HG02973 (cell line): ENCODE results near the gene RAB4B.
"Not testable (repeated sequence)": the region's sequence is repeated elsewhere in the genome, so short reads cannot be mapped to it uniquely, and the experiment has no call there.

ENCODE experiments used
- ATAC-seq: cut with Tn5 transposase; IDR thresholded peaks from one replicate; pipeline ENCODE4 v1.9.1; 2021; ENCODE audit warnings: moderate library complexity; ENCODE audit not compliant: unreplicated experiment

Gene RAB4B

DNA sequence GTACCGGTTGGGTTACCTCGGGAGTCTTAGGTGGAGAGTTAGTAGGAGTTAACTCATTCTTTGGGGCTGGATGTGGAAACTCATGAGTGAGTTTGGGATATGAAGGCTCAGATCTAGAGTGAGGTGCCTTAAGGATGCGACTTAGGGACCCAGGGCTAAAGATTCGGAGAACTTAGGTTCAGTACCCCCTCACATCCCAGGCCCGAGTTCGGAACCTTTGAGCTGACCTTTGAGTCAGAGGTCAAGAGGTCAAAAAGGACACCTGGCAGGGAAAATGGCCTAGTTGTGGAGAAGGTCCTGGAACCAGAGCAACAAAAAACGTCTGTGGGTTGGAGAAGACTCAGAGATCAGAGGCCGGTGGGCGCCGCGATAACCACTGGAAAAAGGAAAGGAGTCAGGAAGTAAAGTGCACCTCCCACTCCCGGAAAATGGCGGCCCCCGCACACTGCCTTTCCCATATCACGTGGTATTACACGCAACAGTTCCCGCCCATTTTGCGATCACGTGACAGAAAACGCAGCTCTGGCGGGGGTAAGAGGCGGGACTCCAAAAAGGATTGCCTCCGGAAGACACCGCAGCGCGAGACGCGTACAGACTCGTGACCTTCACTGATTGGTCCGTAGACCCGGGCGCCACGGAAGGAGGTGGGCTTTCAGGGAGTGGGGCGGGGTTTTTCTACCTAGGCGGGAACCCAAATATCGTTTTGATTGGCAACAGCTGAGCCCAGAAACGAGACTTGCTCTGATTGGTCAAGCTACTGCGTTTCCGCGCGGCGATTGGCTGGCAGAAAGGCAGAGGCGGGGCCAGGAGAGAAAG, 27.8 kb upstream of the RAB4B start, which contains the start of gene ACTMAP:
TSS of gene ACTMAP (minus strand) at position 420 of the 816 bp plus-strand sequence. CDS start 674 bp downstream, outside the sequence.
- peak; percentile 70 for ATAC-seq

DNA sequence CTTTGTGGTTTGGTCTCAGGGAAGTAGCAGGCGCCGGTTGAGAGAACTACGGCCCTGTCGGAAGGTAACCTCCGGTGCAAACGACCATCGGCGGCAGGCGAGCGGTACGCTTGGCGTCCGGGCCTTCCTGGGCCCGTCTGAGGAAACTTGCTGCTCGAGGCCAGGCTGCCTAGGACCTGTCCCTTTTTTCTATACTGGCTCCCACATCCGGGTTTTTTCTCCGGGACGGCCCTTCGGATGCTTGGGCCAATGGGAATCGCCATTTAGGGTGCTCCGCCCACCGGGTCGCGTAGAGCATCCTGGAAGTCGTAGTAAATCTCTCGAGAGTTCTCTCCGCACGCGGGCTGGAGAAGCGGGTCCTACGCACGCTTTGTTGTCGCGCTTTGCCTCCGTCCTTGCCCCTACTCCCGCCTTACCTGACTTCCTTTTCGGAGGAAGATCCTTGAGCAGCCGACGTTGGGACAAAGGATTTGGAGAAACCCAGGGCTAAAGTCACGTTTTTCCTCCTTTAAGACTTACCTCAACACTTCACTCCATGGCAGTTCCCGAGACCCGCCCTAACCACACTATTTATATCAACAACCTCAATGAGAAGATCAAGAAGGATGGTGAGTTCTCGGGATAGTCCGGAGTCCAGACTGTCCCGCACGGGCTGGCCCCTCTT, 27.0 kb upstream of the RAB4B start, which contains the start of gene SNRPA:
TSS of gene SNRPA (plus strand) at position 330 of the 664 bp plus-strand sequence. CDS start at position 536, 206 bp downstream.
- ATAC-seq, result peak; percentile 56

DNA sequence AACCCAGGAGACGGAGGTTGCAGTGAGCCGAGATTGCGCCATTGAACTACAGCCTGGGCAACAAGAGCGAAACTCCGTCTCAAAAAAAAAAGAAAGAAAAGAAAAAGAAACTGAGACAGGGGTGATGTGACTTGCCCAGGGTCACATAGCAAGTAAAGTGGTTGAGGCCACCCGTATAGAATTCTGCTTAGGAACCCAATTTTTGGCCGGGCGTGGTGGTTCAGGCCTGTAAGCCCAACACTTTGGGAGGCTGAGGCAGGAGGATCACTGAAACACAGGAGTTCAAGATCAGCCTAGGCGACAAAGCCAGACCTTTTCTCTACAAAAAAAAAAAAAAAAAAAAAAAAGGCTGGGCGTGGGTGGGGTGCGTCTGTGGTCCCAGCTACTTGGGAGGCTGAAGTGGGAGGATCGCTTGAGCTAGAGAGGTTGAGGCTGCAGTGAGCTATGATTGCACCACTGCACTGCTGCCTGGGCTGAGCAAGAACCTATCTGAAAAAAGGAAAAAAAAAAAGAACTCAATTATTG, 25.7 kb upstream of the RAB4B start:
- no peak for ATAC-seq

DNA sequence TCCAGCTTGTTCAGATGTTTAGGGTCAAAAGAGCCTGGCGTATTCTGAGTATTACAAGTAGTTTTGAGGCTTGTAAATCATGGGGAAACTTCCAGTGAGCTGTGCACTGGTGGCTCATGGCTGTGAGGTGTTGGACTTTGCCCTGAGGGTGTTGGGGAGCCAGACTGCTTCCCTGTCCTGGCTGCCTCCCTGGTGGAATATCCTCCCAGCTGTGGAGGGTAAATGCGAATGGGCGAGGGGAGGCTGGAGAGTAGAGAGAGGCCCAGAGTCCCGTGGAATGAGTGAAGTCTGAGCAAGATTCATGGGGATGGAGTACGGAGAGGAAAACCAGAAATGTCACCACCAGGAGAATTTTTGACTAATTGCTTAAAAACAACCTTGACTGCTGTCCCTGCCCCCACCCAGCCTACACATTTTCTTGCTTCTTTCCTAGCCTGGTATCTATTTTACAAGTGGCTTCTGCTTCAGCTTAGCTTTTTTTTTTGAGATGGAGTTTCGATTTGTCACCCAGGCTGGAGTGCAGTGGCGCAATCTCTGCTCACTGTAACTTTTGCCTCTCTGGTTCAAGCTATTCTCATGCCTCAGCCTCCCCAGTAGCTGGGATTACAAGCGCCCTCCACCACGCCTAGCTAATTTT, 23.3 kb upstream of the RAB4B start:
- ATAC-seq, result no peak

DNA sequence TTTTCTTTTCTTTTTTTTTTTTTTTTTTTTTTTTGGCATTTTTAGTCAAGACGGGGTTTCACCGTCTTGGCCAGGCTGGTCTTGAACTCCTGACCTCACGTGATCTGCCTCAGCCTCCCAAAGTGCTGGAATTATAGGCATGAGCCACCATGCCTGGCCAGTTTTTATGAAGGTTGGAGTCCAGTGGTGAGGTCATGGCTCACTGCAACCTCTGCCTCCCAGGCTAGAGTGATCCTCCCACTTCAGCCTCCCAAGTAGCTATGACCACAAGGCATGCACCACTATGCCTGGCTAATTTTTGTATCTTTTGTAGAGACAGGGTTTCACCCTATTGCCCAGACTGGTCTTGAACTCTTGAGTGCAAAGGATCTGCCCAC, 22.8 kb upstream of the RAB4B start:
- no peak for ATAC-seq

DNA sequence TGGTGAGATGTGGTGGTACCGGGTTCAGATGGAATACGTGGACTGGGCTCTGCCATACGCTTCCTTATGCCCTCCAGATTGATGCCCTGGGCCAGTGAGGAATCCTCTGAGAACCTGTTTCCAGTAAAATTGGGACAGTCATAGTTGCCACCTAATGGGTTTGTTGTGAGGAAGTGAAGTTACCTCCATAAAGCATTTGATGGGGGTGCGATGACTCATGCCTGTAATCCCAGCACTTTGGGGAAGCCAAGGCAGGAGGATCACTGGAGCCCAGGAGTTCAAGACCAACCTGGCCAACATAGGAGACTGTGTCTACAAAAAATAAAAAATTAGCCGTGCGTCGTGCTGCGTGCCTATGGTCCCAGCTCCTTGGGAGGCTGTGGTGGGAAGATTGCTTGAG, 22.3 kb upstream of the RAB4B start:
- ATAC-seq, result no peak

DNA sequence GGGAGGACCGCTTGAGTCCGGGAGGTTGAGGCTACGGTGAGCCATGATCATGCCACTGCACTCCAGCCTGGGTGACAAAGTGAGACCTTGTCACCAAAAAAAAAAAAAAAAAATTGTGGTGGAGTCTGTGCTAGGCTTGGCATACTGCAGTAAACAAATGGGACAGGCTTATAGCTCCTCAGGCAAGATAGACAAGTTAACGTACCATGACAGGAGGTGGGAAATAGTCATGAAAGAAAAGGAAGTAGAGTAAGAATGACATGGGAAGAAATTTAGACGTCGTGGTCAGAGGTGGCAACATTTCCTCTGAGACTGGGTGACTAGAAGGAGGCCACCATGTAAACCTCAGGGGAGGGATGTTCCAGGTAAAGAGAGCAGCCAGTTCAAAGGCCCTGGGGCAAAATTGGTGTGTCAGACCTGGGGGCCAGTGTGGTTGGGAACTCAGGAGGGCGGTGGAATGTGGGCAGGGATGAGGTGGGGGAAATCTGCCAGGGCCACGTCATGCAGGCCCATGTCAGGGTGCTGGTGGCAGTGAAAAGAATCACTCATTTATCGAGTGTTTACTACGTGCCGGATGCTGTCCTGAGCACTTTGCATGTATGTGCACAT, 21.4 kb upstream of the RAB4B start:
- no peak for ATAC-seq

DNA sequence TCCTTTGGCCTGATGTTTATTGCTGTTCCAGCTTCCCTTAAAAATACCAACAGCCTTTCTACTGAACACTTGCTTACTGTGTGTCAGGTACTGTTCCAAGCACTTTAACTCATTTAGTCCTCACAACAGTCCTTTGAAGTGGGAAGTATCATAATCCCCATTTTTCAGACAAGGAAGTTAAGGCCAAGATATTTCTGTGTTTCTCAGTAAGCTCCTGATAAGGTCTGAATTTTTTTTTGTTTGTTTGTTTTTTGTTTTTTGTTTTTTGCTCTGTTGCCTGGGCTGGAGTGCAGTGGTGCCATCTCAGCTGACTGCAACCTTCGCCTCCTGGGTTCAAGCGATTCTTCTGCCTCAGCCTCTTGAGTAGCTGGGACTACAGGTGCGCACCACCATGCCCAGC, 19.6 kb upstream of the RAB4B start:
- ATAC-seq, result no peak

DNA sequence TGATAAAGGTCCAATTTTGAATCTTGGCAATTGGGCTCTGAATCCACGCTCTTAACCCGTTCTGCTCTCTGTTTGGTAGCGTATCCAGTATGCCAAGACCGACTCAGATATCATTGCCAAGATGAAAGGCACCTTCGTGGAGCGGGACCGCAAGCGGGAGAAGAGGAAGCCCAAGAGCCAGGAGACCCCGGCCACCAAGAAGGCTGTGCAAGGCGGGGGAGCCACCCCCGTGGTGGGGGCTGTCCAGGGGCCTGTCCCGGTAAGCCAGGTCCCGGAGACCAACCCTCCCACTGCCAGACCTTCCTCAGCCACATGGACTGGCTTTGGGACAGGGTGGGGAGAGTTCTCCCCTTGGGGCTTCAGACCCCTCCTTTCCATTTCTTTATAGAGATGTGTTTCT, 18.7 kb upstream of the RAB4B start:
- no peak for ATAC-seq

DNA sequence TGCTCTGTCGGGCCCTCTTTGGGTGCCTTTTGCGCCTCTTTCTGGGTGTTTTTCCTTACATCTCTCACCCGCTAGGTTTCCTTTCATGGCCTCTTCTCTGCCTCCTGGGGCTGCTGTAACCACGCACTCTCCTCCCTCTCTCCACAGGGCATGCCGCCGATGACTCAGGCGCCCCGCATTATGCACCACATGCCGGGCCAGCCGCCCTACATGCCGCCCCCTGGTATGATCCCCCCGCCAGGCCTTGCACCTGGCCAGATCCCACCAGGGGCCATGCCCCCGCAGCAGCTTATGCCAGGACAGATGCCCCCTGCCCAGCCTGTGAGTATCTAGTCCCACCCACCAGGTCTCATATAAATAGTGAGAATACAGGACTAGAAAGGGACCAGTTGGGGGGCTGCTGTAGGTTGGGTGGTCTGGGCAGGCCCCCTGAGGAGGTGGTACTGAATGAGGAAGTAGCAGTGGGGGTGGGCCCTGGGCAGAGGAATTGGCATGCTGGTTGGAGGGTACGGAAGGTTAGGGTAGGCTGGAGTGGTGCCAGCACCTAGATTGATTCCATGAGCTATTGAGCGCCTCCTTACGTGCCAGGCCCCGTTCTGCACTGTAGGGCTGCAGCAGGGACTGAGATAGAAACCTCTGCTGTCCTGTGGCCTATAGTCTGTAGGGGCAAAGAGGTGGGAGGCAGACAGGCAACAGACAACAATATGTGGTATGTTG, 15.1 kb upstream of the RAB4B start:
- ATAC-seq, result no peak

DNA sequence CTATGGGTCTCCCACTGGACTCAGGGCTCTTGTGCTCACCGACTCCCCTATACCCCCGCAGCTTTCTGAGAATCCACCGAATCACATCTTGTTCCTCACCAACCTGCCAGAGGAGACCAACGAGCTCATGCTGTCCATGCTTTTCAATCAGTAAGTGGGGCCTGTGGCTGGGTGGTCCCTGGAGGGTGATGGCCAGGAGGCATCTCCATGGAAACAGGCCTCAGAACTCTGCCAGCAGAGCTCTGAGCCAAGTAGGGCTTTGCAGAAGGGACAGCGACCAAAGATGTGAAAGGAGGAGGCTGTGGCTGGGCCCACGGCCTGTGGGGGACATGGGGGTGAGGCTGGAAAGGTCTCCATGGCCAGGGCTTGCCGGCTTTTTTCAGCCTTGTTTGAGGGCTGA, 14.5 kb upstream of the RAB4B start:
- no peak for ATAC-seq

DNA sequence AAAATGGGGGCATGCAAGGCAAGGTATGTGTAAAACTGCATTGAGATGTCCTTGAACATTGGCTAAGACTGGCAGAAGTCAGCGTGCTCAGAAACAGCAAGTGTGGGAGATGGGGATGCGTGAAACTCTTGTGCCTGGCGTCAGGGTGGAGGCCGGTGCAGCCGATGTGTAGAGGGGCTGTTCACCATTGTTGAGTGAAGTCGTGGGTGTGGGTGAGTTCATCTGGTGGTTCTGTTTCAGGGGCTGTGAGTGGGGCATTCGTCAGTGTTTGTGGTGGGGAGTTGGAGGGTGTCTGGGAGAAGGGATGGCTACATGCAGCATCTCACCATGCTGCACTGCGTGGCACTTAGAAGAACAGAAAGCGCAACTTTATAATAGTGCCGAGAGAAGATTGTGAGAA, 14.1 kb upstream of the RAB4B start:
- ATAC-seq, result no peak

DNA sequence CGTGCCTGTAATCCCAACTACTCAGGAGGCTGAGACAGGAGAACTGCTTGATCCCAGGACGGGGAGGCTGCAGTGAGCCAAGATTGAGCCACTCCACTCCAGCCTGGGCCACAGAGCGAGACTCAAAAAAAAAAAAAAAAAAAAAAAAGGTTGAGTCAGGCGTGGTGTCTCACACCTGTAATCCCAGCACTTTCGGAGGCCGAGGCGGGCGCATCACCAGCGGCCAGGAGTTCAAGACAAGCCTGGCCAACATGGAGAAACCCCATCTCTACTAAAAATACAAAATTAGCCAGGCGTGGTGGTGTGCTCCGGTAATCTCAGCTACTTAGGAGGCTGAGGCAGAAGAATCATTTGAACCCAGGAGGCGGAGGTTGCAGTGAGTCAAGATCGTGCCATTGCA, 11.7 kb upstream of the RAB4B start:
- ATAC-seq, result not testable (repeated sequence)

DNA sequence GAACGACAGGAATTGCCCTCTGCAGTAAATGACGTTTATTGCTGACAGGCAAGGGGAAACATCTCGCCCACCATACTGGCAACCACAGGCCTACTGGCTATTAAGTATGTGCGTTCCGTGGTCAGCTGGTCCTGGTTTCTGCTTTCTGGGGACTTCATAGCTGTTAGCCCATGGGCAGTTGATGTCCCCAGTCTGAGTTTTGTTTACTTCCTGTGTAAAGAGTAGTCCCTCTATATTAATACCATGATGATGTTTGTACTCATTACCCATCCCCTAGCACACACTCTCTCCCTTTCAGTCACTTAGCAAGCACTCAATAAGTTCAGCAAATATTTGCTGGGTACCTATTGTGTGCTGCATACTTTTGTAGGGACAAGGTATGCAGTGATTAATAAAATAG, 9.2 kb upstream of the RAB4B start:
- ATAC-seq, result no peak

DNA sequence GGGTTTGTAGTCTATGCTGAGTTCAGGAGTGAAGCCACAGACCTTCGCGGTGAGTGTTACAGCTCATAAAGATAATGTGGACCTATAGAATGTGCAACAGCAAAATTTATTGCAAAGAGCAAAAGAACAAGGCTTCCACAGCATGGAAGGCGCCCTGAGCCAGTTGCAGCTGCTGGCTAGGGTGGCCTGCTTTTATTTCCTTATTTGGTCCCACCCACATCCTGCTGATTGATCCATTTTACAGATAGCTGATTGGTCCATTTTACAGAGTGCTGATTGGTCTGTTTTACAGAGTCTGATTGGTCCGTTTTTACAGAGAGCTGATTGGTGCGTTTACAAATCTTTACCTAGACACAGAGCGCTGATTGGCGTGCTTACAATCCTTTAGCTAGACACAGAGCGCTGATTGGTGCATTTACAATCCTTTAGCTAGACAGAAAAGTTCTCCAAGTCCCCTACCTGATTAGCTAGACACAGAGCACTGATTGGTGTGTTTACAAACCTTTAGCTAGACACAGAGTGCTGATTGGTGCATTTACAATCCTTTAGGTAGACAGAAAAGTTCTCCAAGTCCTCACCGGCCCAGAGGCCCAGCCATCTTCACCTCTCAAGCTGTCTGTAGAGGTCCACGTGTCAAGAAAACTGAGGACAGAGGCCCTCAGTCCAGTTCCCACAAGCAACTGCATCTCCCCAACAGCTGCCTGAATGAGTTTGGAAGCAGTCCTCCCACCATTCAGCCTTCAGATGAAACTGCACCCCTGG, 6.8 kb upstream of the RAB4B start:
- not testable (repeated sequence) for ATAC-seq

DNA sequence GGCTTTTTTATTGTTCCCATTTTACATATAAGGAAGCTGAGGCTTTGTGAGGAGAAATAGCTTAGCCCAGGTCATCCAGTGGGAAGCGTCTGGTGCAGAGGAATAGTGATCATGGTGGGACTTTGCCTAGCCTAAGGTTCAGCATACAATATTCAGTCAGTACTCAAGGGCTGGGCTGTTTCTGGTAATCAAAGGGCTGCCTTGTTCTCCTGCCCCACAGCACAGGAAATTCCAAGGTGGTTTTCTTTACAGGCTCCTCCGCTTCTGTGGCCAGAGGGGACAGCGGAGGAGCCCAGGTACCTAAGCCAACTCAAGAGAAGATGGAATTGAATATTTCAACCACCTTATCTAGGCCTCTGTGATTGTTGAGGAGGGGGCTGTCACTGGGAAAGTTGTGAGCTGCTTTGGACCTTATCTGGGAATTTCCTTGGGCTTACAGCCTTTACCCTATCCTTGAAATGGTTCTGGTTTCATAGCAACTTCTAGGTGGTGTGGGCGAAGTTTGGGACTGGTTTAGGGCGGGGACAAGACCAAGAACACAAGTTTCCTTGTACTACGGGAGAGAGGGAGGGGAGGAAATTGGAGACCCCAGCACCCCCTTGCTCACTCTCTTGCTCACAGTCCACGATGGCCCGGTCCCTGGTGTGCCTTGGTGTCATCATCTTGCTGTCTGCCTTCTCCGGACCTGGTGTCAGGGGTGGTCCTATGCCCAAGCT, 3.0 kb upstream of the RAB4B start, which contains the start of gene MIA:
TSS of gene MIA (plus strand) at position 606 of the 716 bp plus-strand sequence. CDS start at position 628, 22 bp downstream.
- no peak for ATAC-seq

DNA sequence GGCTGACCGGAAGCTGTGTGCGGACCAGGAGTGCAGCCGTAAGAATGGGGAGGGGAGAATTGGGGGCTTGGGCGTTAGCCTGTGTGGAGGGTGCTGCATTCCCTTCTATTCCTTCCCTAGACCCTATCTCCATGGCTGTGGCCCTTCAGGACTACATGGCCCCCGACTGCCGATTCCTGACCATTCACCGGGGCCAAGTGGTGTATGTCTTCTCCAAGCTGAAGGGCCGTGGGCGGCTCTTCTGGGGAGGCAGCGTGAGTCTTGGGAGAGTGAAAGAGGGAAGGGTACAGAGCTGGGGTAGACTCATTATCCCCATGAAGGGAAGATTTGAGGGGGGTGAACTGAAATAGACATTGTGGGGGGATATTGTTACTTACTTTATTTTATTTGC, 2.4 kb upstream of the RAB4B start:
- ATAC-seq, result no peak

DNA sequence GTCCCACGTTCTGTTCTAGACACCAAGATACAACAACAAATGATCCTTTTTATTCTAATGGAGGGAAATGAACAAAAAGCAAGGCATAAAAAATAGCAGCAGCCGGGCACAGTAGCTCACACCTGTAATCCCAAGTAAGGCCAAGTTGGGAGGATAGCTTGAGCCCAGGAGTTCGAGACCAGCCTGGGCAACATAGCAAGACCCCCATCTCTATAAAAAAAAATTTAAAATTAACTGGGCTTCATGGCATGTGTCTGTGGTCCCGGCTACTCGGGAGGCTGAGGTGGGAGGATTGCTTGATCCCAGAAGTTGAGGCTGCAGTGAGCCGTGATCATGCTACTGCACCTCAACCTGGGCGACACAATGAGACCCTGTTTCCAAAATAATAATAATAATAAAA, 1.7 kb upstream of the RAB4B start:
- no peak for ATAC-seq
